GM23338 (cell line): Measurements from ENCODE around the gene AGMAT. TPM values are rescaled to one million over a fixed set of nuclear protein-coding genes. Genes with fewer than 3 reads are reported as not detected.

Source experiments
- ATAC-seq: fragments of 200-7000 bp; cut with Tn5 transposase; 3 replicates; pipeline ENCODE4 v1.9.1; 2020
- DNase-seq: peaks from one replicate; pipeline ENCODE4 v3.0.0-alpha.2; 2015; ENCODE audit warnings: low spot score
- H2AFZ ChIP-seq: fragments of 200-600 bp; sonication (generic); 2 replicates; pipeline ENCODE4 v1.8.0; 2016; ENCODE audit warnings: antibody characterized with exemption, mild to moderate bottlenecking, moderate library complexity
- H3F3A ChIP-seq: fragments of 200-600 bp; sonication (generic); replicated peaks from 2 replicates; pipeline ENCODE4 v1.8.0; 2017; ENCODE audit warnings: antibody characterized with exemption, mixed run types, low read depth
- H3K27ac ChIP-seq: fragments of 200-600 bp; sonication (generic); 2 replicates; pipeline ENCODE4 v1.6.1; 2016; ENCODE audit warnings: low read depth
- H3K27me3 ChIP-seq: fragments of 200-600 bp; sonication (generic); 2 replicates; pipeline ENCODE4 v1.8.0; 2016; ENCODE audit warnings: mild to moderate bottlenecking, mixed run types, moderate library complexity; ENCODE audit not compliant: insufficient read depth
- H3K36me3 ChIP-seq: fragments of 200-600 bp; sonication (generic); 2 replicates; pipeline ENCODE4 v1.8.0; 2016; ENCODE audit warnings: mild to moderate bottlenecking; ENCODE audit not compliant: insufficient read depth
- H3K4me1 ChIP-seq: fragments of 200-600 bp; sonication (generic); 2 replicates; pipeline ENCODE4 v1.8.0; 2016; ENCODE audit warnings: mild to moderate bottlenecking, moderate library complexity; ENCODE audit not compliant: insufficient read depth
- H3K4me2 ChIP-seq: fragments of 200-600 bp; sonication (generic); 2 replicates; pipeline ENCODE4 v1.7.1; 2017; ENCODE audit warnings: mixed run types
- H3K4me3 ChIP-seq: fragments of 200-600 bp; sonication (generic); 2 replicates; pipeline ENCODE4 v1.6.1; 2016; ENCODE audit warnings: mixed run types
- H3K79me2 ChIP-seq: fragments of 200-600 bp; sonication (generic); replicated peaks from 2 replicates; pipeline ENCODE4 v1.8.0; 2017; ENCODE audit warnings: mild to moderate bottlenecking; ENCODE audit not compliant: insufficient read depth
- H3K9me2 ChIP-seq: fragments of 200-600 bp; sonication (generic); 2 replicates; pipeline ENCODE4 v1.8.0; 2017; ENCODE audit not compliant: insufficient read depth
- H4K20me1 ChIP-seq: fragments of 200-600 bp; sonication (generic); replicated peaks from 2 replicates; pipeline ENCODE4 v1.8.0; 2017; ENCODE audit warnings: mild to moderate bottlenecking; ENCODE audit not compliant: insufficient read depth
- H3K27ac Mint-ChIP-seq: 2 replicates; pipeline ENCODE4 v1.8.0; 2020; ENCODE audit warnings: inconsistent platforms, mild to moderate bottlenecking, moderate library complexity, mixed read lengths
- H3K27me3 Mint-ChIP-seq: 3 replicates; pipeline ENCODE4 v1.8.0; 2022; ENCODE audit warnings: low read depth, mild to moderate bottlenecking, moderate library complexity, mixed read lengths, inconsistent platforms; ENCODE audit not compliant: insufficient read depth, poor library complexity
- H3K36me3 Mint-ChIP-seq: 3 replicates; pipeline ENCODE4 v1.8.0; 2021; ENCODE audit warnings: low read depth, mild to moderate bottlenecking, inconsistent platforms, moderate library complexity, mixed read lengths
- H3K4me1 Mint-ChIP-seq: 3 replicates; pipeline ENCODE4 v1.8.0; 2020; ENCODE audit warnings: mild to moderate bottlenecking, inconsistent platforms, mixed read lengths
- H3K4me3 Mint-ChIP-seq: 3 replicates; pipeline ENCODE4 v1.8.0; 2021; ENCODE audit warnings: moderate library complexity, mild to moderate bottlenecking, inconsistent platforms, mixed read lengths
- H3K9me3 Mint-ChIP-seq: 3 replicates; pipeline ENCODE4 v1.8.0; 2020; ENCODE audit warnings: moderate library complexity, mild to moderate bottlenecking, inconsistent platforms, mixed read lengths
- CREB1 ChIP-seq: fragments of 250-450 bp; sonication (Bioruptor Pico); IDR thresholded peaks from 2 replicates; pipeline ENCODE4 v1.5.0; 2020; ENCODE audit warnings: low read depth, mild to moderate bottlenecking, moderate library complexity
- ETS1 ChIP-seq: IDR thresholded peaks from 2 replicates; pipeline ENCODE4 v1.6.1; 2016; ENCODE audit warnings: antibody characterized with exemption
- EZH2 ChIP-seq: fragments of 200-600 bp; sonication (generic); IDR thresholded peaks from one replicate; pipeline ENCODE4 v1.8.0; 2017; ENCODE audit warnings: antibody characterized with exemption, mild to moderate bottlenecking, low read depth; ENCODE audit not compliant: unreplicated experiment
- EZH2phosphoT487 ChIP-seq: fragments of 200-600 bp; sonication (generic); IDR thresholded peaks from one replicate; pipeline ENCODE4 v1.8.1; 2018; ENCODE audit warnings: antibody characterized with exemption; ENCODE audit not compliant: unreplicated experiment
- JUNB ChIP-seq: IDR thresholded peaks from one replicate; pipeline ENCODE4 v1.6.1; 2016; ENCODE audit warnings: antibody characterized with exemption; ENCODE audit not compliant: unreplicated experiment
- NANOG ChIP-seq: IDR thresholded peaks from 2 replicates; pipeline ENCODE4 v1.6.1; 2016; ENCODE audit warnings: antibody characterized with exemption, borderline replicate concordance
- POLR2AphosphoS5 ChIP-seq: IDR thresholded peaks from 2 replicates; pipeline ENCODE4 v1.6.1; 2016; ENCODE audit warnings: antibody characterized with exemption, low read depth
- ZNF114 ChIP-seq: fragments of 250-450 bp; sonication (Bioruptor Pico); IDR thresholded peaks from 2 replicates; pipeline ENCODE4 v1.5.0; 2020; ENCODE audit warnings: mild to moderate bottlenecking, moderate library complexity
- ZNF331 ChIP-seq: fragments of 250-450 bp; sonication (Bioruptor Pico); IDR thresholded peaks from 2 replicates; pipeline ENCODE4 v1.5.0; 2020; ENCODE audit warnings: low read depth, mild to moderate bottlenecking, moderate library complexity
- polyA plus RNA-seq: library from polyadenylated mRNA; unstranded; fragments of >200 nt; fragmentation: Nextera tagmentation; extraction: Ambion mirVana; gene quantifications from 2 replicates; pipeline ENCODE4 v1.2.1, GENCODE V29; 2016
- total RNA-seq: library from RNA; depleted of rRNA; stranded (reverse); fragments of >200 nt; shearing (Covaris generic); gene quantifications from 2 replicates; pipeline ENCODE4 v1.2.3, GENCODE V29; 2014

Gene AGMAT
- total and polyA plus RNA-seq, 2 experiments from 2014 or later: 1.8 to 7.4 TPM

- H3K4me1 ChIP-seq: no peaks in the 10 kb centered on the region
- no peaks in the 10 kb centered on the region for H3K79me2 ChIP-seq
- H3K4me2 ChIP-seq: no peak overlapping the region
- H3K4me3 ChIP-seq: no peak overlapping the region
- no peak overlapping the region for H2AFZ ChIP-seq
- Mint-ChIP-seq H3K9me3 (no peaks in the 10 kb centered on the region), H3K4me1 (no peaks in the 10 kb centered on the region), H3K27me3 (peaks cover 9% of the 10 kb centered on the region), H3K36me3 (no peaks in the 10 kb centered on the region), H3K4me3 (no peak overlapping the region), H3K27ac (no peak overlapping the region)
- no peaks in the 10 kb centered on the region for H3F3A ChIP-seq
- no peaks in the 10 kb centered on the region for H3K9me2 ChIP-seq
- ATAC-seq: no peak
- no peaks in the 10 kb centered on the region for H3K36me3 ChIP-seq
- no peak for TF ChIP-seq EZH2
- no peak for TF ChIP-seq ETS1
- TF ChIP-seq ZNF114 (CRISPR knock-in tag): no peak
- TF ChIP-seq JUNB: no peak
- H3K27ac ChIP-seq: no peak overlapping the region
- no peak for DNase-seq
- H3K27me3 ChIP-seq: no peaks in the 10 kb centered on the region
- no peaks in the 10 kb centered on the region for H4K20me1 ChIP-seq
These were observed 25.3 kb upstream of the AGMAT start for GRCh38 chr1:15610167-15610566.

- Histone ChIP-seq H3K36me3 (no peaks in the 10 kb centered on the region), H3K27ac (no peak overlapping the region), H3F3A (no peaks in the 10 kb centered on the region), H4K20me1 (no peaks in the 10 kb centered on the region), H3K27me3 (peaks cover 3% of the 10 kb centered on the region; the same call in 1 of the 2 replicates), H2AFZ (no peak overlapping the region), H3K9me2 (no peaks in the 10 kb centered on the region), H3K4me3 (no peak overlapping the region), H3K4me1 (no peaks in the 10 kb centered on the region), H3K4me2 (no peak overlapping the region), H3K79me2 (no peaks in the 10 kb centered on the region)
- TF ChIP-seq NANOG (no peak), CREB1 (CRISPR knock-in tag) (no peak), EZH2phosphoT487 (no peak), ZNF331 (no peak)
- peaks cover 7% of the 10 kb centered on the region for H3K27me3 Mint-ChIP-seq
- DNase-seq (no peak), ATAC-seq (no peak)
- H3K4me3 Mint-ChIP-seq: no peak overlapping the region
- no peak overlapping the region for H3K27ac Mint-ChIP-seq
- no peaks in the 10 kb centered on the region for H3K9me3 Mint-ChIP-seq
- H3K4me1 Mint-ChIP-seq: no peaks in the 10 kb centered on the region
- no peaks in the 10 kb centered on the region for H3K36me3 Mint-ChIP-seq
These were observed 24.8 kb upstream of the AGMAT start for GRCh38 chr1:15609631-15610030.

GRCh38 chr1:15605398-15606383 is 20.8 kb upstream of the AGMAT start:
- ATAC-seq: no peak
- no peak overlapping the region for H3K27ac Mint-ChIP-seq
- TF ChIP-seq NANOG: no peak
- no peak for TF ChIP-seq POLR2AphosphoS5
- no peak for TF ChIP-seq JUNB

More at GRCh38 chr1:15605398-15606383, 20.8 kb upstream of the AGMAT start:
- H3K27ac ChIP-seq: no peak overlapping the region
- no peaks in the 10 kb centered on the region for H3K36me3 ChIP-seq
- peaks cover 2% of the 10 kb centered on the region; the same call in 1 of the 3 replicates for H3K4me1 Mint-ChIP-seq
- no peaks in the 10 kb centered on the region for H3K4me1 ChIP-seq
- no peak overlapping the region for H3K4me2 ChIP-seq
- H3K4me3 ChIP-seq: no peak overlapping the region
- H3K27me3 ChIP-seq: peaks cover 10% of the 10 kb centered on the region; the same call in 1 of the 2 replicates
- DNase-seq: no peak
- no peaks in the 10 kb centered on the region for H3K36me3 Mint-ChIP-seq
- no peak overlapping the region for H3K4me3 Mint-ChIP-seq
- peaks cover 5% of the 10 kb centered on the region; the same call in 1 of the 2 replicates for H3K9me2 ChIP-seq
- H3K79me2 ChIP-seq: no peaks in the 10 kb centered on the region
- peaks cover 7% of the 10 kb centered on the region; the same call in 1 of the 2 replicates for H3F3A ChIP-seq
- H2AFZ ChIP-seq: no peak overlapping the region
- H3K9me3 Mint-ChIP-seq: peaks cover 8% of the 10 kb centered on the region; the same call in 2 of the 3 replicates
- H4K20me1 ChIP-seq: no peaks in the 10 kb centered on the region
- peaks cover 14% of the 10 kb centered on the region for H3K27me3 Mint-ChIP-seq
